ENCODE results near the gene IRX4. TPM values are rescaled to one million over a fixed set of nuclear protein-coding genes. Genes with fewer than 3 reads are reported as not detected.

Gene IRX4
- total and polyA plus RNA-seq, 2 of the 4 experiments (the other 2 are of a cell fraction) = not detected

- intact Hi-C loops (cut with micrococcal nuclease) = no loop called here
- Histone ChIP-seq H3K14ac (replicated peaks; ENCODE audit: low read depth, low read length) (no peak overlapping the region), H4K5ac (ENCODE audit: low read depth, low read length) (no peak overlapping the region), H3K56ac (ENCODE audit: extremely low read depth, insufficient read depth, low read length) (no peak overlapping the region), H2AK5ac (ENCODE audit: low read depth, low read length) (no peak overlapping the region), H3K36me3 (ENCODE audit: control insufficient read depth, insufficient read depth, low read length) (no peaks in the 10 kb centered on the region), H3K4ac (ENCODE audit: low read depth, low read length) (no peak overlapping the region), H2BK20ac (ENCODE audit: low read depth, low read length) (no peak overlapping the region), H4K8ac (ENCODE audit: low read depth in 2 of 2, low read length in 2 of 2) (no peak overlapping the region), H3K18ac (ENCODE audit: low read depth, low read length) (no peak overlapping the region), H2BK5ac (ENCODE audit: low read depth, low read length, poor library complexity, severe bottlenecking) (no peak overlapping the region), H3K9ac (ENCODE audit: low read depth, low read length) (no peak overlapping the region), H3K23ac (ENCODE audit: low read depth, low read length) (no peak overlapping the region), H3K9me3 (ENCODE audit: control insufficient read depth, insufficient read depth, low read length) (no peaks in the 10 kb centered on the region; the same call in 1 of the 2 replicates), H2BK15ac (ENCODE audit: low read depth, low read length) (no peak overlapping the region), H3K27me3 (ENCODE audit: control insufficient read depth, insufficient read depth, low read length) (peaks cover 35% of the 10 kb centered on the region), H4K91ac (ENCODE audit: insufficient read depth, low read depth, low read length) (no peak overlapping the region), H3K79me1 (ENCODE audit: low read depth in 1 of 2, low read length in 2 of 2) (no peaks in the 10 kb centered on the region), H3K9me1 (ENCODE audit: insufficient read depth, low read length) (no peaks in the 10 kb centered on the region), H3K4me2 (ENCODE audit: low read depth, low read length) (no peak overlapping the region), H2AK9ac (replicated peaks; ENCODE audit: low read depth, low read length, poor library complexity) (no peak overlapping the region), H2AFZ (replicated peaks; ENCODE audit: low read length, poor library complexity) (no peak overlapping the region), H2BK120ac (ENCODE audit: low read depth, low read length) (no peak overlapping the region), H3K27ac (ENCODE audit: insufficient read depth, low read length) (no peak overlapping the region), H3K4me1 (ENCODE audit: control insufficient read depth, insufficient read depth, low read length) (no peaks in the 10 kb centered on the region), H3K4me3 (ENCODE audit: insufficient read depth, low read depth, low read length) (no peak overlapping the region), H4K20me1 (ENCODE audit: insufficient read depth, low read length) (no peaks in the 10 kb centered on the region)
- in situ Hi-C loops (cut with MboI; ENCODE audit: low sequenced_read_pairs) = no loop called here
- WGBS, 2 experiments (ENCODE audit: extremely low coverage in 2 of 2, insufficient read length in 1 of 2) = 88% methylated on average over 1 of the region's 1 CpG; no CpG with 5 or more reads in 1 of the 2 experiments
- ChIA-PET CTCF (no interaction called here), POLR2A (ENCODE audit: unreplicated experiment) (no interaction called here)
- dilution Hi-C loops (cut with HindIII; ENCODE audit: low sequenced_read_pairs, unreplicated experiment) = no loop called here
- no TSS peak for BruUV-seq (replicated peaks)
- DNase-seq (no peak), ATAC-seq (ENCODE audit: low read depth) (no peak)
- TF ChIP-seq BHLHE40 (IDR thresholded peaks at IDR 0.05; ENCODE audit: low read depth, low read length) (no peak), ELK1 (IDR thresholded peaks at IDR 0.05; ENCODE audit: borderline replicate concordance, low read depth, low read length) (no peak), MAZ (IDR thresholded peaks at IDR 0.05; ENCODE audit: borderline replicate concordance, low read depth, low read length) (no peak)
Measured at GRCh38 chr5:1845696-1846095, 37.0 kb downstream of the IRX4 start.
